Measurements from ENCODE around the gene CYB561D1.

GRCh38 chr1:109547463-109548320 lies 53.8 kb downstream of the CYB561D1 start:
- no peak for TF ChIP-seq CTCF (IDR thresholded peaks at IDR 0.05; ENCODE audit: low read depth, low read length, poor library complexity, severe bottlenecking)
- no peak for TF ChIP-seq EZH2phosphoT487 (IDR thresholded peaks at IDR 0.05; ENCODE audit: borderline replicate concordance, low read length)

Measured in DOHH2 (cell line).